ENCODE results near the gene F12.

The F12 gene

DNA sequence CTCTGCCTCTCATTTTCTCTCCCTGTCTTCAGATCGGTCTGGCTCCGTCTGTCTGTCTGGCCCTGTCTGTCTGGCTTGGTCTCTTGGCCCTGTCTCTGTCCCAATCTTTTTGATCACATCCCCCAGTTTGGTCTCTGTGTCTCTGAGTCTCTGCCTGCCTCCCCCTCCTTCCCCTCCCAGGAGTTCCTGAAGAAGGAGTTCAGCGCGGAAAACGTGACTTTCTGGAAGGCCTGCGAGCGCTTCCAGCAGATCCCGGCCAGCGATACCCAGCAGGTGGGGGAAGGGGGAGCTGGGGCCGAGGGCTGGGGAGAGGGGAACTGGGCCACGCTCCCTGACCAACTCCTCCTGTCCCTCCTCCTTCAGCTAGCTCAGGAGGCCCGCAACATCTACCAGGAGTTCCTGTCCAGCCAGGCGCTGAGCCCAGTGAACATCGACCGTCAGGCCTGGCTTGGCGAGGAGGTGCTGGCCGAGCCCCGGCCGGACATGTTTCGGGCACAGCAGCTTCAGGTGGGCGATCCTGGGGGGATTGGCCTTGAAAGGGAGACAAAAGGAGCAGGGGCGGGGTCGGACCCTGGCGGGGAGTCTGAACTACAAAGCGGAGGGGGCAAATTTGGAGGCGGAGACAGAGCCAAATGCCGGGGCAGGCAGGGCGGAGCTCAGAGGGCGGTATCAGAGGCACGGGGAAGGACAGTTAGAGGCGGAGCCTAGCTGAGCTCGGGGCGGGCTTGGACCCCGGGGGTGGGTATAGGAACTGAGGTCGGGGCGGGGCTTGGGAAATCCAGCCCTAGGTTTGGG is 42.6 kb downstream of the F12 start:
- H3K4me3 ChIP-seq (ENCODE audit: low read depth, low read length), result no peak overlapping the region
- ChIA-PET CTCF (interaction anchor here (0.5 to 1.3 kb wide), 11 partner anchors 9 to 925 kb away, joined by 3 to 6 read pairs (median 4); partner anchors contain the start of gene RGS14), POLR2A (interaction anchor here (0.6 to 1.7 kb wide), 6 partner anchors 13 to 788 kb away, joined by 3 to 10 read pairs (median 4); partner anchors contain the start of genes GRK6 and LMAN2)
- H3K36me3 ChIP-seq (ENCODE audit: control insufficient read depth in 2 of 2, insufficient read depth in 1 of 2, low read length in 2 of 2), result no peaks in the 10 kb centered on the region
- no peak overlapping the region for H3K27ac ChIP-seq (ENCODE audit: extremely low read depth, low read depth, low read length)
- no peaks in the 10 kb centered on the region for H3K9me3 ChIP-seq (ENCODE audit: control insufficient read depth, insufficient read depth, low read depth, low read length)
- peaks cover 9% of the 10 kb centered on the region; the same call in 1 of the 2 replicates for H3K4me1 ChIP-seq (ENCODE audit: control insufficient read depth, insufficient read depth, low read length)
- TF ChIP-seq ZNF791 (tag by site-specific recombination; IDR thresholded peaks at IDR 0.05), result no peak
- TF ChIP-seq ZNF121 (tag by site-specific recombination; IDR thresholded peaks at IDR 0.05), result no peak
- TF ChIP-seq ZNF529 (tag by site-specific recombination; IDR thresholded peaks at IDR 0.05; ENCODE audit: insufficient replicate concordance), result no peak
- TF ChIP-seq ZNF548 (tag by site-specific recombination; IDR thresholded peaks at IDR 0.05), result no peak
- no peak for TF ChIP-seq ZNF223 (tag by site-specific recombination; IDR thresholded peaks at IDR 0.05)
- TF ChIP-seq KLF7 (tag by site-specific recombination; IDR thresholded peaks at IDR 0.05; ENCODE audit: borderline replicate concordance), result peak; percentile 50; the same call in 1 of the 2 replicates
- TF ChIP-seq SP7 (tag by site-specific recombination; IDR thresholded peaks at IDR 0.05), result peak; percentile 56
- no peak for TF ChIP-seq ZNF747 (tag by site-specific recombination; IDR thresholded peaks at IDR 0.05)
- peak; percentile 57 for TF ChIP-seq EGR2 (tag by site-specific recombination; IDR thresholded peaks at IDR 0.05; ENCODE audit: low read depth)
- peak; percentile 71 for TF ChIP-seq ZBTB8A (tag by site-specific recombination; IDR thresholded peaks at IDR 0.05)
- TF ChIP-seq ZSCAN30 (tag by site-specific recombination; IDR thresholded peaks at IDR 0.05), result 0 out of 2 replicates have a peak, but pooled peaks have one; percentile 8
- TF ChIP-seq SP3 (tag by site-specific recombination; IDR thresholded peaks at IDR 0.05), result peak; percentile 86
- peak; percentile 54; the same call in 1 of the 2 replicates for TF ChIP-seq IKZF3 (tag by site-specific recombination; IDR thresholded peaks at IDR 0.05)
- TF ChIP-seq, protein P1, sequence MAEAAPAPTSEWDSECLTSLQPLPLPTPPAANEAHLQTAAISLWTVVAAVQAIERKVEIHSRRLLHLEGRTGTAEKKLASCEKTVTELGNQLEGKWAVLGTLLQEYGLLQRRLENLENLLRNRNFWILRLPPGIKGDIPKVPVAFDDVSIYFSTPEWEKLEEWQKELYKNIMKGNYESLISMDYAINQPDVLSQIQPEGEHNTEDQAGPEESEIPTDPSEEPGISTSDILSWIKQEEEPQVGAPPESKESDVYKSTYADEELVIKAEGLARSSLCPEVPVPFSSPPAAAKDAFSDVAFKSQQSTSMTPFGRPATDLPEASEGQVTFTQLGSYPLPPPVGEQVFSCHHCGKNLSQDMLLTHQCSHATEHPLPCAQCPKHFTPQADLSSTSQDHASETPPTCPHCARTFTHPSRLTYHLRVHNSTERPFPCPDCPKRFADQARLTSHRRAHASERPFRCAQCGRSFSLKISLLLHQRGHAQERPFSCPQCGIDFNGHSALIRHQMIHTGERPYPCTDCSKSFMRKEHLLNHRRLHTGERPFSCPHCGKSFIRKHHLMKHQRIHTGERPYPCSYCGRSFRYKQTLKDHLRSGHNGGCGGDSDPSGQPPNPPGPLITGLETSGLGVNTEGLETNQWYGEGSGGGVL (tag by site-specific recombination; IDR thresholded peaks at IDR 0.05), result peak; percentile 89
- no peak for TF ChIP-seq ZNF423 (tag by site-specific recombination; IDR thresholded peaks at IDR 0.05)
- TF ChIP-seq SCRT2 (tag by site-specific recombination; IDR thresholded peaks at IDR 0.05), result peak; percentile 69; the same call in 1 of the 2 replicates
- TF ChIP-seq, protein P2, sequence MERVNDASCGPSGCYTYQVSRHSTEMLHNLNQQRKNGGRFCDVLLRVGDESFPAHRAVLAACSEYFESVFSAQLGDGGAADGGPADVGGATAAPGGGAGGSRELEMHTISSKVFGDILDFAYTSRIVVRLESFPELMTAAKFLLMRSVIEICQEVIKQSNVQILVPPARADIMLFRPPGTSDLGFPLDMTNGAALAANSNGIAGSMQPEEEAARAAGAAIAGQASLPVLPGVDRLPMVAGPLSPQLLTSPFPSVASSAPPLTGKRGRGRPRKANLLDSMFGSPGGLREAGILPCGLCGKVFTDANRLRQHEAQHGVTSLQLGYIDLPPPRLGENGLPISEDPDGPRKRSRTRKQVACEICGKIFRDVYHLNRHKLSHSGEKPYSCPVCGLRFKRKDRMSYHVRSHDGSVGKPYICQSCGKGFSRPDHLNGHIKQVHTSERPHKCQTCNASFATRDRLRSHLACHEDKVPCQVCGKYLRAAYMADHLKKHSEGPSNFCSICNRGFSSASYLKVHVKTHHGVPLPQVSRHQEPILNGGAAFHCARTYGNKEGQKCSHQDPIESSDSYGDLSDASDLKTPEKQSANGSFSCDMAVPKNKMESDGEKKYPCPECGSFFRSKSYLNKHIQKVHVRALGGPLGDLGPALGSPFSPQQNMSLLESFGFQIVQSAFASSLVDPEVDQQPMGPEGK (tag by site-specific recombination; IDR thresholded peaks at IDR 0.05), result peak; percentile 76; the same call in 1 of the 2 replicates
- TF ChIP-seq, protein P3, sequence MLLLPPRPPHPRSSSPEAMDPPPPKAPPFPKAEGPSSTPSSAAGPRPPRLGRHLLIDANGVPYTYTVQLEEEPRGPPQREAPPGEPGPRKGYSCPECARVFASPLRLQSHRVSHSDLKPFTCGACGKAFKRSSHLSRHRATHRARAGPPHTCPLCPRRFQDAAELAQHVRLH (tag by site-specific recombination; IDR thresholded peaks at IDR 0.05), result no peak
- peak; percentile 52; the same call in 1 of the 2 replicates for TF ChIP-seq ZBTB20 (tag by site-specific recombination; IDR thresholded peaks at IDR 0.05)
- peak; percentile 34; the same call in 1 of the 2 replicates for TF ChIP-seq GLIS1 (tag by site-specific recombination; IDR thresholded peaks at IDR 0.05)
- no peak for TF ChIP-seq OSR2 (tag by site-specific recombination; IDR thresholded peaks at IDR 0.05)
- no peak for TF ChIP-seq ZNF394 (tag by site-specific recombination; IDR thresholded peaks at IDR 0.05; ENCODE audit: borderline replicate concordance)
- TF ChIP-seq ZXDB (tag by site-specific recombination; IDR thresholded peaks at IDR 0.05), result 0 out of 2 replicates have a peak, but pooled peaks have one; percentile 43
- TF ChIP-seq GLIS2 (tag by site-specific recombination; IDR thresholded peaks at IDR 0.05), result peak; percentile 86
- TF ChIP-seq, protein P4, sequence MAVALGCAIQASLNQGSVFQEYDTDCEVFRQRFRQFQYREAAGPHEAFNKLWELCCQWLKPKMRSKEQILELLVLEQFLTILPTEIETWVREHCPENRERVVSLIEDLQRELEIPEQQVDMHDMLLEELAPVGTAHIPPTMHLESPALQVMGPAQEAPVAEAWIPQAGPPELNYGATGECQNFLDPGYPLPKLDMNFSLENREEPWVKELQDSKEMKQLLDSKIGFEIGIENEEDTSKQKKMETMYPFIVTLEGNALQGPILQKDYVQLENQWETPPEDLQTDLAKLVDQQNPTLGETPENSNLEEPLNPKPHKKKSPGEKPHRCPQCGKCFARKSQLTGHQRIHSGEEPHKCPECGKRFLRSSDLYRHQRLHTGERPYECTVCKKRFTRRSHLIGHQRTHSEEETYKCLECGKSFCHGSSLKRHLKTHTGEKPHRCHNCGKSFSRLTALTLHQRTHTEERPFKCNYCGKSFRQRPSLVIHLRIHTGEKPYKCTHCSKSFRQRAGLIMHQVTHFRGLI (tag by site-specific recombination; IDR thresholded peaks at IDR 0.05), result 0 out of 2 replicates have a peak, but pooled peaks have one; percentile 23
- peak; percentile 62 for TF ChIP-seq ZNF366 (tag by site-specific recombination; conservative IDR thresholded peaks at IDR 0.05)
- TF ChIP-seq MYNN (tag by site-specific recombination; IDR thresholded peaks at IDR 0.05; ENCODE audit: borderline replicate concordance), result no peak
- 0 out of 2 replicates have a peak, but pooled peaks have one; percentile 18 for TF ChIP-seq ZNF24 (tag by site-specific recombination; IDR thresholded peaks at IDR 0.05)
- no peak for TF ChIP-seq ZNF510 (tag by site-specific recombination; IDR thresholded peaks at IDR 0.05; ENCODE audit: insufficient replicate concordance)
- TF ChIP-seq KLF1 (tag by site-specific recombination; IDR thresholded peaks at IDR 0.05), result peak; percentile 68
- no peak for TF ChIP-seq ZNF830 (tag by site-specific recombination; IDR thresholded peaks at IDR 0.05; ENCODE audit: low read depth)
- no peak for TF ChIP-seq MZF1 (tag by site-specific recombination; IDR thresholded peaks at IDR 0.05; ENCODE audit: borderline replicate concordance)
- TF ChIP-seq ZNF341 (tag by site-specific recombination; IDR thresholded peaks at IDR 0.05; ENCODE audit: low read depth), result peak; percentile 61

Data from HEK293 (cell line).